HFFc6 (cell line): ENCODE data around the gene TMEM176B. TPM values are rescaled to one million over a fixed set of nuclear protein-coding genes. Genes with fewer than 3 reads are reported as not detected.

Experiments
- DNase-seq: peaks from one replicate; pipeline ENCODE4 v3.0.0-alpha.2; 2018
- H3K27ac Mint-ChIP-seq: 2 replicates; pipeline ENCODE4 v1.8.0; 2020; ENCODE audit warnings: mild to moderate bottlenecking, mixed read lengths
- H3K27me3 Mint-ChIP-seq: 2 replicates; pipeline ENCODE4 v1.8.0; 2021; ENCODE audit warnings: mild to moderate bottlenecking, moderate library complexity, mixed read lengths; ENCODE audit not compliant: insufficient read depth
- H3K36me3 Mint-ChIP-seq: 2 replicates; pipeline ENCODE4 v1.8.0; 2021; ENCODE audit warnings: low read depth, mixed read lengths
- H3K4me1 Mint-ChIP-seq: 2 replicates; pipeline ENCODE4 v1.8.0; 2020; ENCODE audit warnings: low read depth, mixed read lengths
- H3K4me3 Mint-ChIP-seq: 2 replicates; pipeline ENCODE4 v1.8.0; 2020; ENCODE audit warnings: mild to moderate bottlenecking, moderate library complexity, mixed read lengths
- H3K9me3 Mint-ChIP-seq: 2 replicates; pipeline ENCODE4 v1.8.0; 2020; ENCODE audit warnings: mild to moderate bottlenecking, mixed read lengths
- CTCF ChIP-seq: fragments of 200-600 bp; sonication (generic); IDR thresholded peaks from 2 replicates; pipeline ENCODE4 v1.5.0; 2021; ENCODE audit warnings: antibody characterized with exemption, mild to moderate bottlenecking
- total RNA-seq, 6 experiments: library from RNA; stranded (reverse); fragmentation: NEBNext Ultra II Directional; extraction: Animal tissue kit (Norgen Biotek cat#: 25700); gene quantifications; 2 replicates in 1 of 6; 3 replicates in 5 of 6; pipeline ENCODE4 v1.2.3, GENCODE V29; 2021

The TMEM176B gene
- total RNA-seq, 6 experiments from 2014 or later = not detected

GRCh38 chr7:150806863-150807262, 6.7 kb upstream of the TMEM176B start:
- no peak for TF ChIP-seq CTCF
- Mint-ChIP-seq H3K9me3 (no peaks in the 10 kb centered on the region; the same call in 1 of the 2 replicates), H3K36me3 (no peaks in the 10 kb centered on the region), H3K27me3 (peaks cover 6% of the 10 kb centered on the region), H3K4me3 (no peak overlapping the region), H3K27ac (no peak overlapping the region), H3K4me1 (no peaks in the 10 kb centered on the region)
- DNase-seq = no peak

- Mint-ChIP-seq H3K9me3 (no peaks in the 10 kb centered on the region; the same call in 1 of the 2 replicates), H3K4me3 (no peak overlapping the region), H3K4me1 (no peaks in the 10 kb centered on the region), H3K36me3 (no peaks in the 10 kb centered on the region), H3K27me3 (peaks cover 6% of the 10 kb centered on the region), H3K27ac (no peak overlapping the region)
- no peak for DNase-seq
- no peak for TF ChIP-seq CTCF
Measured at GRCh38 chr7:150806454-150806853, 6.3 kb upstream of the TMEM176B start.

GRCh38 chr7:150805864-150806263, 5.7 kb upstream of the TMEM176B start:
- H3K4me3 Mint-ChIP-seq = no peak overlapping the region
- no peak for TF ChIP-seq CTCF
- H3K27me3 Mint-ChIP-seq = peaks cover 6% of the 10 kb centered on the region
- no peaks in the 10 kb centered on the region; the same call in 1 of the 2 replicates for H3K9me3 Mint-ChIP-seq
- DNase-seq = no peak
- no peak overlapping the region for H3K27ac Mint-ChIP-seq
- H3K36me3 Mint-ChIP-seq = no peaks in the 10 kb centered on the region
- H3K4me1 Mint-ChIP-seq = no peaks in the 10 kb centered on the region

- no peak overlapping the region for H3K4me3 Mint-ChIP-seq
- H3K27ac Mint-ChIP-seq = no peak overlapping the region
- no peak for TF ChIP-seq CTCF
- no peaks in the 10 kb centered on the region for H3K4me1 Mint-ChIP-seq
- no peaks in the 10 kb centered on the region for H3K36me3 Mint-ChIP-seq
- DNase-seq = no peak
- H3K9me3 Mint-ChIP-seq = no peaks in the 10 kb centered on the region; the same call in 1 of the 2 replicates
- peaks cover 6% of the 10 kb centered on the region for H3K27me3 Mint-ChIP-seq
Measured at GRCh38 chr7:150804802-150805201, 4.6 kb upstream of the TMEM176B start.

GRCh38 chr7:150803161-150803860, 3.1 kb upstream of the TMEM176B start:
- Mint-ChIP-seq H3K9me3 (no peaks in the 10 kb centered on the region; the same call in 1 of the 2 replicates), H3K4me1 (no peaks in the 10 kb centered on the region), H3K27me3 (peaks cover 10% of the 10 kb centered on the region), H3K36me3 (no peaks in the 10 kb centered on the region), H3K4me3 (no peak overlapping the region), H3K27ac (no peak overlapping the region)
- no peak for TF ChIP-seq CTCF
- no peak for DNase-seq
